Activated naive CD8-positive, alpha-beta T cell treated with anti-CD3 and anti-CD28 coated beads for 36 hours (primary cell): ENCODE measurements around the gene MLLT1. TPM values are rescaled to one million over a fixed set of nuclear protein-coding genes. Genes with fewer than 3 reads are reported as not detected.
A peak's percentile ranks its signal among the peaks of the same experiment; 100 is the strongest.

Experiments
- DNase-seq: peaks from one replicate; pipeline ENCODE4 v3.0.0; 2021
- H3K27ac Mint-ChIP-seq: one replicate; pipeline ENCODE4 v1.8.0; 2022; ENCODE audit warnings: mild to moderate bottlenecking, moderate library complexity, mixed read lengths
- H3K27me3 Mint-ChIP-seq: one replicate; pipeline ENCODE4 v1.8.0; 2022; ENCODE audit warnings: mild to moderate bottlenecking, mixed read lengths
- H3K36me3 Mint-ChIP-seq: one replicate; pipeline ENCODE4 v1.8.0; 2021; ENCODE audit warnings: mild to moderate bottlenecking, mixed read lengths
- H3K4me1 Mint-ChIP-seq: one replicate; pipeline ENCODE4 v1.8.0; 2021; ENCODE audit warnings: mixed read lengths
- H3K4me3 Mint-ChIP-seq: one replicate; pipeline ENCODE4 v1.8.0; 2022; ENCODE audit warnings: mild to moderate bottlenecking, moderate library complexity, mixed read lengths
- H3K9me3 Mint-ChIP-seq: one replicate; pipeline ENCODE4 v1.8.0; 2022; ENCODE audit warnings: mixed read lengths
- total RNA-seq, 2 experiments: library from RNA; stranded (reverse); gene quantifications; one replicate each; pipeline ENCODE4 v1.2.3, GENCODE V29; 2021

Gene MLLT1
- total RNA-seq, 2 experiments from 2014 or later, result 55.2 to 56.8 TPM

- no peak overlapping the region for H3K27ac Mint-ChIP-seq
- H3K4me3 Mint-ChIP-seq, result no peak overlapping the region
- H3K36me3 Mint-ChIP-seq, result no peaks in the 10 kb centered on the region
- H3K27me3 Mint-ChIP-seq, result no peaks in the 10 kb centered on the region
- no peaks in the 10 kb centered on the region for H3K9me3 Mint-ChIP-seq
- no peak for DNase-seq
- no peaks in the 10 kb centered on the region for H3K4me1 Mint-ChIP-seq
Observed at GRCh38 chr19:6209233-6209632, 70.5 kb downstream of the MLLT1 start.

- no peaks in the 10 kb centered on the region for H3K4me1 Mint-ChIP-seq
- DNase-seq, result no peak
- no peak overlapping the region for H3K4me3 Mint-ChIP-seq
- no peaks in the 10 kb centered on the region for H3K9me3 Mint-ChIP-seq
- H3K36me3 Mint-ChIP-seq, result no peaks in the 10 kb centered on the region
- no peaks in the 10 kb centered on the region for H3K27me3 Mint-ChIP-seq
- no peak overlapping the region for H3K27ac Mint-ChIP-seq
Observed at GRCh38 chr19:6204866-6205723, 74.7 kb downstream of the MLLT1 start.

- no peak overlapping the region for H3K27ac Mint-ChIP-seq
Observed at GRCh38 chr19:6204212-6204611, 75.6 kb downstream of the MLLT1 start.

DNA sequence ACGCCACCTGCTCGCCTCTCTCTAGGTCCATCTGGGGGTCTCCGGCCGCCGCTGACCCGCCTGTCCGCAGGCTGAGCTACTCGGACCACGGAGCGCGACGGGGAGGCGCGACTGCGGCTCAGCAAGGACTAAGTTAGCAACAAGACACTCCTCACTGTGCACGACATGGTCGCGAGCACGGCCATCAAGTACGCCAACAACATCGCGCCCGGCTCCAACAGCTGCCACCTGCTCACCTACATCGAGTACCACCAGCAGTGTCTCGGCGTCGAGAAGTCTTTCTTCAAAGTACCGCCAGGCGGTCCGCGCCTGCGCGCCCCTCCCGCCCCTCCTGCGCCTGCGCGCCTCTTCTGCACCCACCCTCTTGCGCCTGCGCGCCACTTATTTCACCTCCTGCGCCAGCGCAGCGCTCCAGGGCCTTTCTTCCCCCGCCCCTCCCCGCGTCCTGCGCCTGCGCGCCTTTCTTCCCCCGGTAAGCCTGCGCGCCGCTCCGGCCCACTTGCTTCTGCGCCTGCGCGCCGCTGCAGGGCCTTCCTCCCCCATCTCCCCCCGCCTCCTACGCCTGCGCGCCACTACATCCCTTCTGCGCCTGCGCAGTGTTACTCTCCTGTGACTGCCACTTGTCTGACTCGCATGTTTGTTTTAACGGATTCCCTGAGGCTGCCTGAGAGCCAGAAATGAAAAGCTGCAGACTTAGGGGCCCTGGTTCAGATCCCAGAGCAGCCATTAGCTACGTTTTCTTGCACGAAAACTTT, 80.4 kb downstream of the MLLT1 start:
- H3K4me1 Mint-ChIP-seq, result peaks cover 9% of the 10 kb centered on the region
- no peaks in the 10 kb centered on the region for H3K27me3 Mint-ChIP-seq
- H3K27ac Mint-ChIP-seq, result peak overlapping the region; percentile 90
- peak; percentile 99 for DNase-seq
- peak overlapping the region; percentile 98 for H3K4me3 Mint-ChIP-seq
- peaks cover 25% of the 10 kb centered on the region for H3K36me3 Mint-ChIP-seq
- H3K9me3 Mint-ChIP-seq, result no peaks in the 10 kb centered on the region

More at GRCh38 chr19:6204212-6204611, 75.6 kb downstream of the MLLT1 start:
- H3K27me3 Mint-ChIP-seq, result no peaks in the 10 kb centered on the region
- DNase-seq, result no peak
- H3K4me1 Mint-ChIP-seq, result peaks cover 2% of the 10 kb centered on the region
- H3K9me3 Mint-ChIP-seq, result no peaks in the 10 kb centered on the region
- H3K36me3 Mint-ChIP-seq, result peaks cover 1% of the 10 kb centered on the region
- no peak overlapping the region for H3K4me3 Mint-ChIP-seq

GRCh38 chr19:6198896-6199239, 80.9 kb downstream of the MLLT1 start:
- Mint-ChIP-seq H3K27me3 (no peaks in the 10 kb centered on the region), H3K9me3 (no peaks in the 10 kb centered on the region), H3K4me3 (peak overlapping the region; percentile 98), H3K36me3 (peaks cover 25% of the 10 kb centered on the region), H3K27ac (peak overlapping the region; percentile 90), H3K4me1 (peaks cover 9% of the 10 kb centered on the region)
- no peak for DNase-seq

- peaks cover 9% of the 10 kb centered on the region for H3K4me1 Mint-ChIP-seq
- no peak overlapping the region for H3K27ac Mint-ChIP-seq
- H3K9me3 Mint-ChIP-seq, result peaks cover 3% of the 10 kb centered on the region
- DNase-seq, result no peak
- H3K4me3 Mint-ChIP-seq, result no peak overlapping the region
- H3K27me3 Mint-ChIP-seq, result no peaks in the 10 kb centered on the region
- H3K36me3 Mint-ChIP-seq, result peaks cover 43% of the 10 kb centered on the region
Observed at GRCh38 chr19:6196361-6196760, 83.4 kb downstream of the MLLT1 start.

GRCh38 chr19:6188811-6189210, 91.0 kb downstream of the MLLT1 start:
- Mint-ChIP-seq H3K27ac (no peak overlapping the region), H3K4me1 (no peaks in the 10 kb centered on the region), H3K9me3 (peaks cover 8% of the 10 kb centered on the region), H3K4me3 (no peak overlapping the region), H3K27me3 (peaks cover 16% of the 10 kb centered on the region), H3K36me3 (peaks cover 27% of the 10 kb centered on the region)
- no peak for DNase-seq

GRCh38 chr19:6187374-6187773, 92.4 kb downstream of the MLLT1 start:
- H3K9me3 Mint-ChIP-seq, result peaks cover 8% of the 10 kb centered on the region
- H3K27ac Mint-ChIP-seq, result no peak overlapping the region

GRCh38 chr19:6185835-6186834, 93.6 kb downstream of the MLLT1 start:
- Mint-ChIP-seq H3K27ac (no peak overlapping the region), H3K4me1 (peaks cover 6% of the 10 kb centered on the region), H3K4me3 (no peak overlapping the region), H3K27me3 (peaks cover 37% of the 10 kb centered on the region), H3K9me3 (peaks cover 6% of the 10 kb centered on the region), H3K36me3 (peaks cover 8% of the 10 kb centered on the region)
- DNase-seq, result no peak

More at GRCh38 chr19:6187374-6187773, 92.4 kb downstream of the MLLT1 start:
- no peak for DNase-seq
- peaks cover 29% of the 10 kb centered on the region for H3K27me3 Mint-ChIP-seq
- H3K4me3 Mint-ChIP-seq, result no peak overlapping the region
- peaks cover 16% of the 10 kb centered on the region for H3K36me3 Mint-ChIP-seq
- H3K4me1 Mint-ChIP-seq, result no peaks in the 10 kb centered on the region

- Mint-ChIP-seq H3K27me3 (peaks cover 38% of the 10 kb centered on the region), H3K4me1 (peaks cover 6% of the 10 kb centered on the region), H3K9me3 (peaks cover 6% of the 10 kb centered on the region), H3K4me3 (no peak overlapping the region), H3K27ac (no peak overlapping the region), H3K36me3 (peaks cover 3% of the 10 kb centered on the region)
- DNase-seq, result no peak
Observed at GRCh38 chr19:6185093-6185834, 94.5 kb downstream of the MLLT1 start.

DNA sequence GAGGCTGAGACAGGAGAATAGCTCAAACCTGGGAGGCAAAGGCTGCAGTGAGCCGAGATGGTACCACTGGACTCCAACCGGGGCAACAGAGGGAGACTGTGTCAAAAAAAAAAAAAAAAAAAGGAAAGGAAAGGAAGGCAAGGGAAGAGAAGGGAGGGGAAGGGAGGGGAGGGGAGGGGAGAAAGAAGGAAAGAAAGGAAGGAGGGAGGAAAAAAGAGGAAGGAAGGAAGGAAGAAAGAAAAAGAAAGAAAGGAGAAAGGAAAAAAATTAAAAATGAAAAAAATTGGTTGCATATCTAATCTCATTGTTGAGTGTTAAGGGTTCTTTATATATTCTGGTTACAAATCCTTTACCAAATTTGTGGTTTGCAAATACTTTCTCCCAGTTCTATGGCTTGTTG, 98.7 kb downstream of the MLLT1 start:
- no peak for DNase-seq
- Mint-ChIP-seq H3K9me3 (no peaks in the 10 kb centered on the region), H3K27ac (no peak overlapping the region), H3K36me3 (no peaks in the 10 kb centered on the region), H3K4me3 (no peak overlapping the region), H3K4me1 (peaks cover 6% of the 10 kb centered on the region), H3K27me3 (peaks cover 51% of the 10 kb centered on the region)

DNA sequence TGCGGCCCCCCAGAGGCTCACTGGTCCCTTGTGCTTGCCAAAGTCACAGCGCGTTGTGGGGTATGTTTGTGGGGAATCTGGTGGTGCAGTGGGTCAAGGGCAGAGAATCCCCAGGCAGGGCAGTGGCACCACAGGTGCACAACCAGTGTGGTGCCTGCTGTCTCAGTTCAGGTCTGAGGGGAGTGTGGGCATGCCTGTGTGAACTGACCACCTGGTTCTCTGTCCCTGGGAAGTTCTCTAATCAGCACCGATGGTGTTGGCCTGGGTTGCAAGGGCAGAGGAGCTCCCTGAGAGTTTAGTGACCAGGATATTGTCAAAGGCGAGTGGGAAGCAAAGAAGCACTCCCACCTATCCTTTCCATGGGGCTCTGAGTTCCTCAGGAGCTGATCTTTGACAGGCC, 106.6 kb downstream of the MLLT1 start:
- no peaks in the 10 kb centered on the region for H3K4me1 Mint-ChIP-seq
- no peak overlapping the region for H3K27ac Mint-ChIP-seq
- no peak overlapping the region for H3K4me3 Mint-ChIP-seq
- H3K36me3 Mint-ChIP-seq, result no peaks in the 10 kb centered on the region
- DNase-seq, result no peak
- peaks cover 9% of the 10 kb centered on the region for H3K27me3 Mint-ChIP-seq
- peaks cover 12% of the 10 kb centered on the region for H3K9me3 Mint-ChIP-seq

DNA sequence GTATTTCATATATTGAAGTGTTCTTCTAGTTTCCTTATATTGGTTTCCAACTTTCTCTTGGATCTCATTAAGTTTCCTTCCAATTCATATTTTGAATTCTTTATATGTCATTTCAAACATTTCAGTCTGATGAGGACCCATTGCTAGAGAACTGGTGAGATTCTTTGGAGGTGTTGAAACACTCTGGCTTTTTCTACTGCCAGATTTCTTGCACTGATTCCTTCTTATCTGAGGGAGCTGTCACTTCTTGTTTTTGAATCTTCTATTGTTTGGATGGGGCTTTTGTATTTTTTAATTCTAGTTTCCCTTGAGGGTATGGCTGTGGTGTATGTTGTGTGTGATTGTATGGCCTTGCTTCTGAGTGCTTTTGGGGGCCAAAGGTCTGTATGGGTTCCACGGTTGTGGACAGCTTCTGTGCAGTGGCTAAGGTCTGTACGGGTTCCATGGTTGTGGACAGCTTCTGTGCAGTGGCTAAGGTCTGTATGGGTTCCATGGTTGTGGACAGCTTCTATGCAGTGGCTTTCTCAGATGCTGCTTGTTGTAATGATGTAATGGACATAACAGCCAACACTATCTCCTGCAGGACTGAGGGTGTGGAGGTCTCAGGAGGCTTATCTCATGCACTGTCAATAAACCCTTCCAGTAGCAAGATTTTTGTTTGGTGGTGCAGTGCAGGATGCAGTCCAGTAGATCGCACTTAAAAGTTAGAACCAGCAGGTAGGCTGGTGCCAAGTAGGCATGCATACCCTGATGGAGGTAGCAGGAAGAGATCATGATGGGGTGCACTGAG, 107.5 kb downstream of the MLLT1 start:
- Mint-ChIP-seq H3K4me1 (no peaks in the 10 kb centered on the region), H3K36me3 (no peaks in the 10 kb centered on the region), H3K9me3 (peaks cover 12% of the 10 kb centered on the region), H3K27me3 (peaks cover 9% of the 10 kb centered on the region), H3K27ac (no peak overlapping the region), H3K4me3 (no peak overlapping the region)
- DNase-seq, result no peak
